Measurements from ENCODE around the gene WDR17. TPM values are rescaled to one million over a fixed set of nuclear protein-coding genes. Genes with fewer than 3 reads are reported as not detected.

WDR17 gene
- total and polyA plus RNA-seq, 2 donors (not counting 3 experiments of a cell fraction or from before 2014, with no cell fraction given), result 0.07 to 0.42 TPM

GRCh38 chr4:176163041-176163440 is 97.4 kb downstream of the WDR17 start:
- H3K79me2 ChIP-seq (ENCODE audit: control insufficient read depth, insufficient read depth, low read length), result no peaks in the 10 kb centered on the region
- H3K27ac ChIP-seq (ENCODE audit: insufficient read depth, low read depth, low read length), result no peak overlapping the region
- CTCF ChIA-PET, result interaction anchor here (1.4 to 2.0 kb wide), 2 partner anchors 13 to 39 kb away, joined by 3 to 5 read pairs; no protein-coding TSS in a partner anchor
- H3K9me1 ChIP-seq (replicated peaks; ENCODE audit: control insufficient read depth, extremely low read depth, insufficient read depth, low read length), result no peaks in the 10 kb centered on the region
- no peaks in the 10 kb centered on the region for H4K20me1 ChIP-seq (replicated peaks; ENCODE audit: control insufficient read depth, extremely low read depth, insufficient read depth, low read length)
- no peaks in the 10 kb centered on the region for H3K36me3 ChIP-seq (ENCODE audit: control insufficient read depth in 2 of 2, extremely low read depth in 1 of 2, insufficient read depth in 2 of 2, low read length in 2 of 2)
- TF ChIP-seq POLR2AphosphoS5 (IDR thresholded peaks at IDR 0.05; ENCODE audit: insufficient read depth, low read depth, low read length), result no peak
- no peak for TF ChIP-seq POLR2A (IDR thresholded peaks at IDR 0.05; ENCODE audit: low read depth, low read length)
- no peak for TF ChIP-seq EZH2 (IDR thresholded peaks at IDR 0.05; ENCODE audit: borderline replicate concordance, low read depth, low read length, severe bottlenecking)
- TF ChIP-seq JUN (IDR thresholded peaks at IDR 0.05; ENCODE audit: borderline replicate concordance, insufficient read depth, insufficient read length, low read depth), result no peak
- TF ChIP-seq GATA2 (IDR thresholded peaks at IDR 0.05; ENCODE audit: insufficient read depth, insufficient read length, low read depth, low read length), result no peak
- TF ChIP-seq FOS (IDR thresholded peaks at IDR 0.05; ENCODE audit: borderline replicate concordance, insufficient read depth, low read length), result no peak
- no peak for TF ChIP-seq CTCF (IDR thresholded peaks at IDR 0.05; ENCODE audit: extremely low read depth in 1 of 2, insufficient read depth in 1 of 2, low read depth in 1 of 2, low read length in 2 of 2)
- TF ChIP-seq MAX (IDR thresholded peaks at IDR 0.05; ENCODE audit: insufficient read depth, insufficient read length), result no peak
- no peak for TF ChIP-seq MYC (IDR thresholded peaks at IDR 0.05; ENCODE audit: low read depth, low read length)
- FAIRE-seq (no peak), DNase-seq (ENCODE audit: low read depth, low spot score) (no peak)
- no TSS peak for BruUV-seq (replicated peaks)
- dilution Hi-C loops (cut with MboI; ENCODE audit: extremely low pct_ligation_motif_present, low sequenced_read_pairs), result no loop called here
- no peak overlapping the region for H3K4me2 ChIP-seq (ENCODE audit: insufficient read depth, low read length)
- no peak overlapping the region for H3K4me3 ChIP-seq (replicated peaks in 1 of 3; ENCODE audit: insufficient read depth in 1 of 3, low read depth in 1 of 3, low read length in 3 of 3)
- H2AFZ ChIP-seq (ENCODE audit: low read depth, low read length), result no peak overlapping the region
- H3K9ac ChIP-seq (replicated peaks; ENCODE audit: extremely low read depth, insufficient read depth, low read length), result no peak overlapping the region
- POLR2A ChIA-PET, result no interaction called here
- no peaks in the 10 kb centered on the region for H3K4me1 ChIP-seq (ENCODE audit: control insufficient read depth, extremely low read depth, insufficient read depth, low read length)
- intact Hi-C loops (cut with micrococcal nuclease), result no loop called here
- no peaks in the 10 kb centered on the region for H3K9me3 ChIP-seq (replicated peaks; ENCODE audit: control insufficient read depth, insufficient read depth, low read length)
- H3K27me3 ChIP-seq (ENCODE audit: control insufficient read depth in 2 of 2, insufficient read depth in 2 of 2, low read length in 2 of 2), result no peaks in the 10 kb centered on the region

Data from endothelial cell of umbilical vein (primary cell).